Endothelial cell of umbilical vein (primary cell): ENCODE data around the gene MCUR1. TPM values are rescaled to one million over a fixed set of nuclear protein-coding genes. Genes with fewer than 3 reads are reported as not detected.

Source experiments
- BruUV-seq: library from RNA; stranded (reverse); fragments of 400-500 nt; replicated peaks from 2 replicates; lab custom pipeline; 2021; lab: Mats Ljungman, UMichigan
- CTCF ChIA-PET: fragments of 300-600, 350-600 bp; sonication (Branson Sonifier 250); formaldehyde crosslinking; loops from one replicate; lab custom pipeline; 2021; ENCODE audit warnings: antibody characterized with exemption, inconsistent platforms; lab: Charles Lee
- POLR2A ChIA-PET: fragments of 300-600, 350-600 bp; sonication (Branson Sonifier 250); formaldehyde crosslinking; loops from one replicate; lab custom pipeline; 2021; ENCODE audit warnings: antibody characterized with exemption, inconsistent platforms; lab: Charles Lee
- DNase-seq: peaks from one replicate; pipeline ENCODE4 v3.0.0-alpha.2; 2011; ENCODE audit warnings: low read depth, low spot score
- FAIRE-seq: peaks from 2 replicates; lab custom pipeline; 2011; peaks lifted over from hg19 to GRCh38; lab: Jason Lieb, UNC
- H2AFZ ChIP-seq: 2 replicates; pipeline ENCODE4 v1.6.0; 2012; ENCODE audit warnings: low read depth, low read length, control low read depth, inconsistent platforms
- H3K27ac ChIP-seq: 2 replicates; pipeline ENCODE4 v1.5.1; 2011; ENCODE audit warnings: low read depth, mild to moderate bottlenecking, control low read depth, low read length, moderate library complexity; ENCODE audit not compliant: insufficient read depth
- H3K27me3 ChIP-seq, 2 experiments: 2 replicates each; pipeline versions ENCODE4 v1.6.0 to v1.6.1; 2011; ENCODE audit warnings: low read length in 2 of 2, mixed read lengths in 1 of 2; ENCODE audit not compliant: control insufficient read depth in 2 of 2, insufficient read depth in 2 of 2
- H3K36me3 ChIP-seq, 2 experiments: 2 replicates in 1 of 2; 3 replicates in 1 of 2; pipeline ENCODE4 v1.5.1; 2011; ENCODE audit warnings: low read length in 2 of 2, mild to moderate bottlenecking in 1 of 2, moderate library complexity in 1 of 2; ENCODE audit not compliant: control insufficient read depth in 2 of 2, insufficient read depth in 2 of 2; ENCODE audit errors: extremely low read depth in 1 of 2
- H3K4me1 ChIP-seq: 3 replicates; pipeline ENCODE4 v1.5.1; 2011; ENCODE audit warnings: mild to moderate bottlenecking, low read length; ENCODE audit not compliant: control insufficient read depth, insufficient read depth; ENCODE audit errors: extremely low read depth
- H3K4me2 ChIP-seq: 2 replicates; pipeline ENCODE4 v1.6.1; 2011; ENCODE audit warnings: low read length, control low read depth, mixed read lengths; ENCODE audit not compliant: insufficient read depth
- H3K4me3 ChIP-seq, 3 experiments: fragments of 200-600 bp in 1 of 3; sonication (generic), shearing (Covaris generic) in 1 of 3; replicated peaks in 1 of 3; 2 replicates each; pipeline ENCODE4 v1.5.1; 2011 to 2016; ENCODE audit warnings: control low read depth in 3 of 3, low read length in 3 of 3, mild to moderate bottlenecking in 2 of 3, inconsistent platforms in 1 of 3, low read depth in 1 of 3, moderate library complexity in 1 of 3; ENCODE audit not compliant: insufficient read depth in 1 of 3
- H3K79me2 ChIP-seq: 2 replicates; pipeline ENCODE4 v1.6.0; 2012; ENCODE audit warnings: low read length, inconsistent platforms; ENCODE audit not compliant: control insufficient read depth, insufficient read depth
- H3K9ac ChIP-seq: replicated peaks from 2 replicates; pipeline ENCODE3; 2011; ENCODE audit warnings: low read length, control low read depth; ENCODE audit not compliant: insufficient read depth; ENCODE audit errors: extremely low read depth
- H3K9me1 ChIP-seq: replicated peaks from 3 replicates; pipeline ENCODE4 v1.6.0; 2011; ENCODE audit warnings: mild to moderate bottlenecking, low read length; ENCODE audit not compliant: control insufficient read depth, insufficient read depth; ENCODE audit errors: extremely low read depth
- H3K9me3 ChIP-seq: replicated peaks from 2 replicates; pipeline ENCODE4 v1.5.1; 2012; ENCODE audit warnings: low read length, inconsistent platforms; ENCODE audit not compliant: control insufficient read depth, insufficient read depth
- H4K20me1 ChIP-seq: replicated peaks from 2 replicates; pipeline ENCODE3; 2011; ENCODE audit warnings: mild to moderate bottlenecking, low read length; ENCODE audit not compliant: control insufficient read depth, insufficient read depth; ENCODE audit errors: extremely low read depth
- CTCF ChIP-seq, 2 donors: IDR thresholded peaks; 1 replicate in 1 of 2; 2 replicates in 1 of 2; pipeline ENCODE4 v1.5.1; 2011; ENCODE audit warnings: low read length in 2 of 2, mild to moderate bottlenecking in 2 of 2, moderate library complexity in 2 of 2, control low read depth in 1 of 2, inconsistent platforms in 1 of 2, low read depth in 1 of 2; ENCODE audit not compliant: insufficient read depth in 1 of 2; ENCODE audit errors: extremely low read depth in 1 of 2
- EZH2 ChIP-seq: IDR thresholded peaks from 2 replicates; pipeline ENCODE4 v1.6.1; 2012; ENCODE audit warnings: borderline replicate concordance, low read depth, mild to moderate bottlenecking, moderate library complexity, low read length, inconsistent platforms; ENCODE audit not compliant: severe bottlenecking
- FOS ChIP-seq: IDR thresholded peaks from 2 replicates; pipeline ENCODE4 v1.6.1; 2011; ENCODE audit warnings: mild to moderate bottlenecking, low read length, moderate library complexity, borderline replicate concordance; ENCODE audit not compliant: insufficient read depth
- GATA2 ChIP-seq: IDR thresholded peaks from 2 replicates; pipeline ENCODE4 v1.7.0; 2011; ENCODE audit warnings: low read depth, mild to moderate bottlenecking, moderate library complexity, mixed read lengths, low read length; ENCODE audit not compliant: insufficient read length, insufficient read depth
- JUN ChIP-seq: IDR thresholded peaks from 2 replicates; pipeline ENCODE4 v1.6.1; 2011; ENCODE audit warnings: borderline replicate concordance, low read depth; ENCODE audit not compliant: insufficient read length, insufficient read depth
- MYC ChIP-seq: IDR thresholded peaks from one replicate; pipeline ENCODE4 v1.6.1; 2011; ENCODE audit warnings: mild to moderate bottlenecking, low read depth, low read length
- POLR2A ChIP-seq: IDR thresholded peaks from 2 replicates; pipeline ENCODE4 v1.6.1; 2012; ENCODE audit warnings: low read depth, mild to moderate bottlenecking, control low read depth, low read length
- POLR2AphosphoS5 ChIP-seq: IDR thresholded peaks from 2 replicates; pipeline ENCODE4 v1.6.1; 2012; ENCODE audit warnings: low read depth, mild to moderate bottlenecking, control low read depth, low read length, moderate library complexity; ENCODE audit not compliant: insufficient read depth
- dilution Hi-C: fragments of 300-500 bp; cut with MboI; formaldehyde crosslinking; loops from one replicate; pipeline ENCODE4 v1.15.0; 2019; ENCODE audit warnings: low sequenced_read_pairs; ENCODE audit not compliant: extremely low pct_ligation_motif_present
- intact Hi-C: fragments of 100-400 bp; cut with micrococcal nuclease; formaldehyde crosslinking; loops from one replicate; pipeline ENCODE4 v1.10.0; 2022
- polyA plus RNA-seq, 4 experiments: library from polyadenylated mRNA; depleted of rRNA in 3 of 4; stranded (reverse) in 3 of 4; unstranded in 1 of 4; fragments of >200 nt; gene quantifications; 2 replicates each; pipeline versions ENCODE4 v1.2.1 to v1.2.3, GENCODE V29; 2011 to 2012; ENCODE audit warnings: missing spikeins in 1 of 4
- total RNA-seq: library from RNA; stranded (reverse); gene quantifications from 2 replicates; pipeline ENCODE4 v1.2.3, GENCODE V29; 2021
- TF ChIP-seq, protein P1 (sequence below): IDR thresholded peaks from 2 replicates; pipeline ENCODE4 v1.6.1; 2011; ENCODE audit not compliant: insufficient read depth, insufficient read length

Gene MCUR1
- total and polyA plus RNA-seq, 2 donors (not counting 3 experiments of a cell fraction or from before 2014, with no cell fraction given), result 6.2 to 21.2 TPM

DNA sequence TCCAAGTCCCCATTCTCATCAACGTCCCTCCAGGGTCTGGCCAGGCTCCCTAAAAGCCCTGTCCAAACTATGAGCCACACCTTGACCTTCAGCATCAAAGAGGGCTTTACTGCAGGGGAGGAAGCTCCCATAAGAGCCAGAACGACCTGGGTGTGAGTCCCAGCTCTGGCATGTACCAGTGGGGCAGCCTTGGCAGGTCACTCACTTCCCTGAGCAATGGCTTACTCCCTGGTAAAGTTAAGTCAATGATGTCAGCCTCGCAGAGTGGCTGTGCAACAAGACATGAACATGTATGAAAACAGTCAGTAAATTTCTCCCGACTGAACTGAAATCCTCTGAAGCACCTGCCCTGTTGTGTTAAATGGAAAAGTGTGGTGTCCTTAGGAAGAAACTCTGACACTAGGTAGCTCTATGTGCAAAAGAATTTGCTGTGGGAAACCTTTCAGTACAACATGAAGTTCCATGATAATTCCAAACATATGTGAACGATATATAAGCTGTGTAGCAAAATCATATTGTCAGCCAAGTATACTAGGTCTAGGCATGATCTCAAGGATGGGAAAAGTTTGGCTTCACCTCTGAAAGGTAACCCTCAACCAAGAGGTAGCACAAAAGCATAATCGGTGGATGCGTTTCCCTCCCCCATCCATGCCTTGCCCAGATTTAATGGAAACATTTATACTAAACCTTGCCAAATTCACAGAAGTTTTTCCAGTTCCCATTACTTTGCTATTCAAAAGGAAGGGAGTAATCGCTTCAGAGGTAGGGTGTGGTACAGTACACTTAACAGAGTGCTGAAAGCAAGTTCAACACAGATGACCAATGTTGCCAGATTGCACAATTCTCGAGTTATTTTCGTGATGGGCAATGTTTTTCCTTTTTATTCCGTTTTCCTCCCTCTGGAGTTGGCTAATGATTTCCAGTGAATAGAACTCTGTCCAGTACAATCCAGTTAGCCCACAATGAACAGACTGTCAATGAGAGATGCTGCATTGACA lies 53.8 kb downstream of the MCUR1 start:
- Histone ChIP-seq H3K79me2 (no peaks in the 10 kb centered on the region), H2AFZ (no peak overlapping the region), H3K36me3 (no peaks in the 10 kb centered on the region), H3K27me3 (peaks cover 3 to 4% of the 10 kb centered on the region in 2 experiments), H3K4me3 (no peak overlapping the region), H3K9me3 (no peaks in the 10 kb centered on the region), H3K9ac (no peak overlapping the region), H3K4me2 (no peak overlapping the region), H4K20me1 (no peaks in the 10 kb centered on the region), H3K4me1 (no peaks in the 10 kb centered on the region), H3K9me1 (no peaks in the 10 kb centered on the region), H3K27ac (no peak overlapping the region)
- dilution Hi-C loops, result no loop called here
- intact Hi-C loops, result no loop called here
- FAIRE-seq, result no peak
- CTCF ChIA-PET, result interaction anchor here (1.1 kb wide), 1 partner anchor 16 kb away, joined by 3 read pairs; no protein-coding TSS in a partner anchor
- TF ChIP-seq, protein P1, sequence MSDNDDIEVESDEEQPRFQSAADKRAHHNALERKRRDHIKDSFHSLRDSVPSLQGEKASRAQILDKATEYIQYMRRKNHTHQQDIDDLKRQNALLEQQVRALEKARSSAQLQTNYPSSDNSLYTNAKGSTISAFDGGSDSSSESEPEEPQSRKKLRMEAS, result no peak
- TF ChIP-seq GATA2 (no peak), POLR2A (no peak), FOS (no peak)
- BruUV-seq, result no TSS peak
- POLR2A ChIA-PET, result no interaction called here
- DNase-seq, result no peak

DNA sequence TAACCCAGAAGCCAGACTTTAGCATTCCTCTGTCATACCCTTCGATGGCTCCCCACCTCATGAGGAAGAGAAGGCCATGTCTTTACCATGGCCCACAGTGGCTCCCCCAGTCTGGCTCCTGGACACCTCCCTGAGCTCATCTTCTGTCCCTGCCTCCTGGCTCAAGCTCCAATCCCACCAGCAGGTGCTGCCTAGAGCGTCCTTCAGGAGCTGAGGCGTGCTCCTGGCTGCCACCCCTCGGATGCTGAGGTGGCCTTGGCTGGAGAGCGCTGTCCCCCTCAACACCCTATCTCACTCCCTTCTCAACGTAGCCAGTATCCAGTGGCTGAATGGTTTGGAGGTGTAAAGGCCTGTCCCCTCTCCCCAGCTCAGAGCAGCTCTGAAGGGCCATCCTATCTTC lies 55.3 kb downstream of the MCUR1 start:
- Histone ChIP-seq H3K9me3 (no peaks in the 10 kb centered on the region), H3K27me3 (peaks cover 3 to 4% of the 10 kb centered on the region in 2 experiments), H3K4me1 (no peaks in the 10 kb centered on the region), H3K4me2 (no peak overlapping the region), H3K9ac (no peak overlapping the region), H3K27ac (no peak overlapping the region), H3K36me3 (no peaks in the 10 kb centered on the region), H3K79me2 (no peaks in the 10 kb centered on the region), H2AFZ (no peak overlapping the region), H4K20me1 (no peaks in the 10 kb centered on the region), H3K4me3 (no peak overlapping the region), H3K9me1 (no peaks in the 10 kb centered on the region)
- intact Hi-C loops (no loop called here), dilution Hi-C loops (no loop called here)
- TF ChIP-seq JUN (no peak), CTCF (IDR thresholded peaks at IDR 0.05; ENCODE audit: extremely low read depth in 1 of 2, insufficient read depth in 1 of 2, low read depth in 1 of 2, low read length in 2 of 2) (no peak), GATA2 (no peak), EZH2 (no peak), POLR2AphosphoS5 (no peak), POLR2A (no peak), MYC (no peak)
- TF ChIP-seq, protein P1, result no peak
- ChIA-PET POLR2A (no interaction called here), CTCF (interaction anchor here (0.8 to 1.4 kb wide), 2 partner anchors 24 to 32 kb away, joined by 3 to 4 read pairs; no protein-coding TSS in a partner anchor)
- FAIRE-seq (no peak), DNase-seq (no peak)
- BruUV-seq, result no TSS peak
